ENCODE measurements around the gene CSNK1A1L. TPM values are rescaled to one million over a fixed set of nuclear protein-coding genes. Genes with fewer than 3 reads are reported as not detected.

The CSNK1A1L gene
- not detected for polyA plus RNA-seq (2012; ENCODE audit: insufficient read depth, insufficient read length)

DNA sequence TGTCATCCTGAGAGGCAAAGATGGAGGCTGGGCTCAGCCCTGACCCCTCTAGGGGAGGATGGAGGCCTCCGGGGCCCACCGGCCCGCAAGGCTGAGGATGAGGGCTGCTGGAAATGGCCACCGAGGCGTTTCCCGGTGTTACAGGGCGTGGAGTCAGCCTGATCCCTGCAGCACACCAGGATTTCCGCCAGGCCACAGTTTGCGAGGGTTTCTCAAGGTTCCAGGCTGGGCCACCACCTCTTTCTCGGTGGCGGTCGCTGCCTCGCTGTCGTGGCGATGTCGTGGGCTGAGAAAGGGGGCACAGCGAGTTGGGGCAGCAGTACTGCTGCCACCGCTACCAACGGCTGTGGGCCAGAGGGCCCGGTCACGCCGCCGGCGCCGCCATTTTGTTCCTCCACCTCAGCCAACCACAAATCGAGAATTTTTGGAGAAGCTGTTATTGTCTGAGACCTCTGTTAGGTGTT lies at the start of gene CSNK1A1L:
Gene CSNK1A1L (minus strand): TSS at position 414 of the 464 bp plus-strand sequence. CDS start 408 bp downstream, at position 6.
- DNase-seq (ENCODE audit: low read depth, low spot score): no peak
- no peak within 1 kb of the TSS for H3K4me3 ChIP-seq (ENCODE audit: low read length)

DNA sequence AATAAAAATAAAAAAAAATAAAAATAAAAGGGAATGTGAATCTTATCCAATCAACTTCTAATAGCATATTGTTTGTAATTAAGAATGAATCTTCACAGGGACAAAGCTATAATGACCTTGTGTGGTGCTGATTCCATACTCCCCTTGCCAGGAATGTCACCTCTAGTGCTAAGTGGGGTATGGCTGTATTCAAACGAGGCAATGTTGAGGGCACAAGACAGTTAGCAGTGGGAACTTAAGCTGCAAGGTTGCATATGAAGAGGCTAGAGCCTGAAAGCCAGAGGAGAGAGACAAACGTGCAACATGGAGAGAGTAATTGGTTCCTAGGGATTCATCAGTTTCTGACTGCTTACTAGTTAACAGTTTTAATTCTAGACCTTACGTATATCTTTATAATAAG lies 43.9 kb upstream of the CSNK1A1L start:
- H3K4me3 ChIP-seq (ENCODE audit: low read length): no peak overlapping the region
- DNase-seq (ENCODE audit: low read depth, low spot score): no peak

DNA sequence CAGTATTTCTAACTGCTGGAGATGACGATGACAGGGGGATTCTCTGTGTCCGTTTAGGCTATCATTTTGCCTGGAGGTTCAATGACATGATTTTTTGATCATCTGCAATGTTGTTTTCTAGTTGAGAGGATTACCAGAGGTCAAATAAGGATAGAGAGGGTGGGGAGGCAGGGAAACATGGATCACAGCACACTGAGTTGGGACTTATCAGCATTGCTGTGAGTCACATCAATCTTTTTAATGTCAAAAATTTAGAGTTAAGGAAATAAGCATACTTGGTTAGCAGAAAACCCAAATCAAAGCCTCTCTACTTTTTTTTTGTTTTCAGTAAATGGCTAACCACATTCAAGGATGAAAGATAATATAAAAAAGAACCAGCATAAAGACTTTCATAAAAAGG lies 43.0 kb upstream of the CSNK1A1L start:
- DNase-seq (ENCODE audit: low read depth, low spot score): no peak
- H3K4me3 ChIP-seq (ENCODE audit: low read length): no peak overlapping the region

DNA sequence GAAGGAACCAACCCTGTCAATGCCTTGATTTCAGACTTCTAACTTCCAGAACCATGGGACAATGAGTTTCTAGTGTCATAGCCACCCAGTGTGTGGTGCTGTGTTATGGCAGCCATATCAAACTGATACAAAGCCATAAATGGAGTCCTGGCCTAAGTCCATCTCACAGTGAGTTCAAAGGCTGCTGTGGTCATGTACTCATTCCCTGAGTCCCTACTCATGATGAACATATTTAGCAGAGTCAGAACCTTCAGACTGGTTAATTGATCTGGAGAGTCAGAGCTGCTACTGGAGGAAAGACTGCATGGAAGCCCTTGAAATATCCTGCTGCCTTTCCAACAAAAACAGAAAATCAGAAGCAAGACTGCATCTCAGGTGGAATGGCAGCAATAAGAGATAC lies 39.2 kb upstream of the CSNK1A1L start:
- no peak overlapping the region for H3K4me3 ChIP-seq (ENCODE audit: low read length)
- no peak for DNase-seq (ENCODE audit: low read depth, low spot score)

DNA sequence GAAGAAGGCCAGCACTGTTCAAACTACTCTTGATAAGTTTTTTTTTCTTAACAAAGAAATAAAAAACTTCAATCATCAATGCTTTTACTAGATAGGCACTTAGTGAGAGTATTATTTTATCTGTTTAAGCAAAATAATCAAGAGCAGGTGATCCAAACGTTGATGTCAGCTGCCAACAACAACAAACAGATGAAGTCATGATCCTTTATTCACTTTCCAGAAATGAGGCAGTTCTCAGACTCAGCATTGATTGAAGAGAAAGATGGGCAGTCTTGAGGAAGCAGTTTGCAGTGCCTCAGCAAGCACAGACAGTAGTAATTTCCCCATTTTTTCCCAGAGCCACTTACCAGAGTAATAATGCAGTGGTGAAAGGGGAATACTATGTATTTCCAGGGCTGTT lies 38.4 kb upstream of the CSNK1A1L start:
- no peak overlapping the region for H3K4me3 ChIP-seq (ENCODE audit: low read length)
- DNase-seq (ENCODE audit: low read depth, low spot score): no peak

DNA sequence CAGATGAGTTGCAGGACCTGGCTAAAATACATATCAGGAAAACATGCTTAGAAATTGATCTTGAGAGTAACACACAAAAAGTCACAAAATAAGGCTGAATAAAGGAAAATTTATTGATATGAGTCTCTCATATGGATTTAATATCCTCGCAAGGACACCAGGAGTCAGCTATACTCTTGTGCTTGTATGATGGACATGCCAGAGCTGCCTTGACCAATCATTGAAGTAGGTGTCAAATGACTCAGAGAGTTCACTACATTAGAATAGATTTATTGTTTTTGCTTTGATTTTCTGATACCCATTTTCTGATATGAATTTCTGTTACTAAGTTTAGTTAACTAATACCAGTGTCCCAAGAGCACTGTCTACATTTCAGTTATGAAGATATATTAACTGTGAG lies 37.4 kb upstream of the CSNK1A1L start:
- no peak overlapping the region for H3K4me3 ChIP-seq (ENCODE audit: low read length)
- no peak for DNase-seq (ENCODE audit: low read depth, low spot score)

DNA sequence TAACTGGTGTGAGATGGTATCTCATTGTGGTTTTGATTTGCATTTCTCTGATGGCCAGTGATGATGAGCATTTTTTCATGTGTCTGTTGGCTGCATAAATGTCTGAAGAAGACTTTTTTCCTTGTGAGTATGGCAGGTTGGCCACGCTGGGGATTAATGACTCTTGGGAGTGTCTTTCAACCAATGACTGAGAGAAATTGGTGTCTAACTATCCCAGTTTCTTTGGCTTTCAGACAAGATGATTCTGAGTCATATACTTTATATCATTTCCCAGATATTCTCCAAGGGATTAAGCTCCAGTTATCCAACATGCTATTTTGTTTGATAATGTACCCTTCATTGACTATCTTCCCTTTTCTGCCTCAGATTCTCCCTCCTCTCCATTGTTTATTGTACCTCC lies 35.5 kb upstream of the CSNK1A1L start:
- no peak for DNase-seq (ENCODE audit: low read depth, low spot score)
- no peak overlapping the region for H3K4me3 ChIP-seq (ENCODE audit: low read length)

DNA sequence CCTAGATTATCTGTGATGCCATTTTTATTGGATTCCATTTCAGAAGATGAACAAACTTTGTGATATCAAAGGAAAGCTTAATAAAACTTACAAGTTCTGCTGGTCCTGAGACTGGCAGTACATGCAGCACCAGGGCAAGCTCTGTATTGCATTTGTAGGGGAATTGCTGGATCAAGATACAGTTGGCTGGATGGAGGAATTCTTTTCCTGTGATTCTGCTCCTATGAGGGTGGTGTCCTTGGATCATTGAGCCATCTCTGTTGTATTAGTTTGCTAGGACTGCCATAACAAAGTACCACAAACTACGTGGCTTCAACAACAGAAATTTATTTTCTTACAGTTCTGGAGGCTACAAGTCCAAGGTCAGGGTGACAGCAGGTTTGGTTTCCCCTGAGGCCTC lies 33.9 kb upstream of the CSNK1A1L start:
- no peak overlapping the region for H3K4me3 ChIP-seq (ENCODE audit: low read length)

DNA sequence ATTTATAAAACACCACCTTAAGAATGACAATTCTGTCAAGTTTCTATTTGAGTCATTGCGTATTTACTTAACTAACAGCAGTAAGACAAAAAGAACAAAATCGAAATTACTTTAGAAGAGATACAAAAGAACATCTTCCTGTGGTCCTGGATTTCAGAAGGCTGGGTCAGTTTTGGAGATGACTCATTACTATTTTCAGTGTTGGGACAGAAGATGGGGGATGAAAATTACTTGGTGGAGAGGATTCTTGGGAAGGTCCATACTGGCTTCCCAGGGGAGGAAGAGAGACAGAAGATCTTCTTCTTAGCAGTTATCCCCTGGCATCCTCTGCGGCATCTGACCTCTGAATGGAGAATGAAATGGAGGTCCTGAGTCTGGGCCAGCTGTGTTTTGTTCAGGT lies 33.5 kb upstream of the CSNK1A1L start:
- no peak for DNase-seq (ENCODE audit: low read depth, low spot score)
- no peak overlapping the region for H3K4me3 ChIP-seq (ENCODE audit: low read length)

More for the DNA sequence above, 33.9 kb upstream of the CSNK1A1L start:
- DNase-seq (ENCODE audit: low read depth, low spot score): no peak

DNA sequence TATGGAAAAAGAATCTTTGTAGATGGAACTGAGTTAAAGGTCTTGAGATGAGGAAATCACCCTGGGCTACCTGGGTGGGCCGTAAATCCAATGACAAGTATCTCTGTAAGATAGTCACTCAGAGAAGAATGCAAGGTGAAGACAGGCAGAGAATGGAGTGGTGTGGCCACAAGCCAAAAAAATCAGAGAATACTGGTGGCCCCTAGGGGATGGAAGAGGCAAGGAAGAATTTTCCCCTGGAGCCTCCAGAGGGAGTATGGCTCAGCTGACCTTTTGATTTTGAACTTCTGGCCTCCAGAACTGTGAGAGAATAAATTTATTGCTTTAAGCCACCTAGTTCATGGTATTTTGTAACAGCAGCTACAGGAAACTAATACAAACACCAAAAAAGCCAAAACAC lies 32.7 kb upstream of the CSNK1A1L start:
- H3K4me3 ChIP-seq (ENCODE audit: low read length): no peak overlapping the region
- DNase-seq (ENCODE audit: low read depth, low spot score): no peak

DNA sequence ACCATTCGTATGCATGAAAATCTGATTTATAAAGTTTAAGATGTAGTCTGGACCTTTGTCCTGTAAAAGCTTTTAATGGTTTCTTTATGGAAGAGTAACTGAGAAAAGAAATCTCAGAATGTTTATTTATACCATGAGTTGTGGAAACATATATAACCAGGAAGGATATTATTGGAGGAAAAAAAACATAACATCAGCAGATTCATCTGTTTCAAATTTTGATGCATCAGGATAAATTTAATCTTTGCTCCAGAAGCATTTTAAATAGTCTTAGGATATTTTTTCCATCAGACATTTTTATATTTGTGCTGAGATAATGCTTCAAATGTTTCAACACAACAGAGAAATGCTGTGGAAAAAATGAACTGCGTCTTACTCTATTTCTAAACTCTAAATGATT lies 31.2 kb upstream of the CSNK1A1L start:
- H3K4me3 ChIP-seq (ENCODE audit: low read length): no peak overlapping the region
- DNase-seq (ENCODE audit: low read depth, low spot score): no peak

DNA sequence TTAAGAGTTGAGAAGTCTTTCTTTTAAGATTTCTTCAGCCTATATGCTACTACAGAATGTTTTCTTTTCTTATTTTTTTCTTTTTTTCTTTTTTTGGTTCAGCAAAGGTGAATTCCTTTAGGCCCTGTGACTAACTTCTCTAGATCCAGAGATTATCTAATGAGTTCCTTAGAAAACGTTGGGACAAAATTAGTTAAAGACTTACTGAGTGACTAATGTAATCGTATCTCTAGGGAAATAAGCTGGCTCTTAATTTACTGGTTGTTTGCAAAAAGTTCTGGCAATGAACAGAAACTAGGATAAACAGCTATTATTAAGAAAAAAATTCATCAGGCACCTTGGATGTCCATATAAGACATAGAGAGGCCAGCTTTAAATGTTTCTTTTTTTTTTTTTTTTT lies 30.7 kb upstream of the CSNK1A1L start:
- no peak for DNase-seq (ENCODE audit: low read depth, low spot score)
- no peak overlapping the region for H3K4me3 ChIP-seq (ENCODE audit: low read length)

DNA sequence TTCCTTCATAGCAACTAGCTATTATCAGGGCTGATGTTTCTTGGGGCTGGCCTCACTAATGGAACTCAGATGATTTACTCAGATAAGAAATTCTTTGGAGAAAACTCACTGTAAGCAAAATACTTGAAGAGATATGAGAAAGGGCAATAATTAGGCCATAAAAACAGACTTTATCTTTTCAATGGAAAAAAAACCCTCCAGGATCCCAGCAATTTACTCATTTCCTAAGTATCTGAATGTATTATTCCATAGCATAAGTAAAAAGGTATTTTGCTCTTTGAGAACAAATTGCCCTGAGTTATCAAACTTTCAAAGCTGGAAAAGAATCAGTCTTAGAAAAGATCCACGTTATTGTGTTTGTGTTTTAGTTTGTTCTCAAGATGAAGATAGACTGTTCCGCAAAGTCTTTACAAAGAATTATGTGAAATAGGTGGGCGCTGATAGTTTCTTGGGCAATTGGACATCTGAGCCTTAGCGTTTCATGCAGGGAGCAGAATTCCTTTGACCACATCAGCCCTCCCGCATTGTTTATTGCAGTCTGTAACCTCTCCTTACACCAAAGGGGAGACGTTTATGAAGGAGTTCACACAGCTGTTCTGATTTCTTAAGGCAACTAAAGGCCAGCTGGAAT lies 29.1 kb upstream of the CSNK1A1L start:
- H3K4me3 ChIP-seq (ENCODE audit: low read length): no peak overlapping the region
- DNase-seq (ENCODE audit: low read depth, low spot score): no peak

DNA sequence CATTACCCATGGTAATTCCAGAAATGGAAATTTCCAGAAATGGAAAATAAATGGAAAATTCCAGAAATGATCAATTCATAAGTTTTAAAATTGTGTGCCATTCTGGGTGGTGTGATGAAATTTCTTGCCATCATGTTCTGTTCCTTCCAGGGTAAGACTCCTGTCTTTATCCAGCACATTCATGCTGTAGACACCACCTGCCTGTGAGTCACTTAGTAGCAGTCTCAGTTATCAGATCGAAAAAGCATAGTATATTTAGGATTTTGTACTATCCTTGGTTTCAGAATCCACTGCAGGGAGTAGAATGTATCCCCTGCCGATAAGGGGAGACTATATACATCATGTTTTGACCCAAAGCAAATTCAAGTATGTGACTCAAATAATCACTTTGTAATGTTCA lies 26.7 kb upstream of the CSNK1A1L start:
- H3K4me3 ChIP-seq (ENCODE audit: low read length): no peak overlapping the region
- DNase-seq (ENCODE audit: low read depth, low spot score): no peak

DNA sequence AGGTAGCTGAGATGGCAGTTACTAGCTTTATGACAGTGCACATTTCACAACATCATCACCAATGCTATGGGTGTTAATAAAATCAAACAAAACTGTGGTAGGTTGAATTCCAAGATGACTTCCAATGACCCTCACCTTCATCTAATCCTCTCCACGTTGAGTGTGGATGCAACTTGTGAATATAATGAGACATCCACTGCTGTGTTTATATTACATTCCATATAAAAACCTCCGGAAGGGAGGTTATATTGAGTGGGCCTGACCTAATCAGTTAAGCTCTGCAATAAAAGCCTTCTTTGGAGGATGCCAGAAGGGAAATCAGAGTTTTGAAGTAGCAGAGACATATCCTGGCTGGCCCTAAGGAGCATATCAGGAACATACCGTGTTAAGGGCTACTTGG lies 25.6 kb upstream of the CSNK1A1L start:
- no peak overlapping the region for H3K4me3 ChIP-seq (ENCODE audit: low read length)
- DNase-seq (ENCODE audit: low read depth, low spot score): no peak

DNA sequence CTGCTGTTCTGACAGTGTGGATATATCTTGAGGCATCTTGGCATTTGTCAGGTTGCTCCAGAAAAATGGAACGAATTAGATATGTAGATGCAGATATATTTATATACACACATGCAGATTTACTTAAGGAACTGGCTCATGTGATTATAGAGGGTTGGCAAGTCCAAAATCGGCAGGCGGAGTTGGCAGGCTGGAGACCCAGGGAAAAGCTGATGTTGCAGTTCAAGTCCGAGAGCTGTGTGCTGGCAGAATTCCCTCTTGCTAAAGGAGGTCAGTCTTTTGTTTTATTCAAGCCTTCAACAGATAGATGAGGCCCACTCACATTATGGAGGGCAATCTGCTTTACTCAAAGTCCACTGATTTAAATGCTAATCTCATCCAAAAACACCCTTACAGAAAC lies 24.4 kb upstream of the CSNK1A1L start:
- no peak for DNase-seq (ENCODE audit: low read depth, low spot score)
- no peak overlapping the region for H3K4me3 ChIP-seq (ENCODE audit: low read length)

DNA sequence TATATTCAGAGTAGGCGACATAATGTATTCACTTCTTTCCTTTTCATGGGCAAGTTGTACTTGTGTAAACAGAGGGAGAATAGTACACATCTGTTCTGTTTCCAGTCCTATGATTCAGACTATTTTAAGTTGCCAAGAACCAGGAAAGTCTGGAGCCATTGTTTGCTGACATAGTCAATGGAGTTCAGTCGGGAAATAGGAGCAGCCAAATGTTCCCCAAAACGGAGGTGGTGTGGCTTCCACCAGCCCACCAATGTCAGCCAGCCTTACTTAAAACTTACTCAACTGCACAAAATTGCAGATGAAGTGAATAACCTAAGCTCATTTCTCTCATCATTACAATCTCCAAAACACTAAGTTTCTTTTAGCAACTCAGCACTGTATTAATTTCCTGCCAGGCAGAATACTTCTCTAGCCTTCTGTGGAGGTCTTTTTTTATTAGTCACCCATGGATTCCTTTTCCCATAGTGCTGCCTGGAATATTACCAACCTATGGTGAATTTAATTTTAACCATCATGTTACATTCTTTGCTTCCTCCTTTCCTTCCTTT lies 22.3 kb upstream of the CSNK1A1L start:
- no peak for DNase-seq (ENCODE audit: low read depth, low spot score)

DNA sequence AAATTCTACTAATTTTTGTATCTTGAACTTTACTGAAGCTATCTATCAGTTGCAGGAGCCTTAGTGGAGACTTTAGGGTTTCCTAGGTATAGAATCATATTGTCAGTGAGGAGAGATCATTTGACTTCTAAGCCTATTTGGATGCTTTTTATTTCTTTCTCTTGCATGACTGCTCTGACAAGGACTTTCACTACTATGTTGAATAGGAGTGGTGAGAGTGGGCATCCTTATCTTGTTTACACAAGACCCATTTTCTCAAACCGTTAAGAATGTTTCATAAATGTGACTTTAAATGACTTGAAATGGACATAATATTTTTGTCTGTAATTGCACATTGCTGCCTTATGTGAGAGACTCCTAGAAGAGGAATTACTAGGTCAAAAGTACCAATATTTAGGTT lies 17.9 kb upstream of the CSNK1A1L start:
- no peak for DNase-seq (ENCODE audit: low read depth, low spot score)
- H3K4me3 ChIP-seq (ENCODE audit: low read length): no peak overlapping the region

More for the DNA sequence above, 22.3 kb upstream of the CSNK1A1L start:
- no peak overlapping the region for H3K4me3 ChIP-seq (ENCODE audit: low read length)

DNA sequence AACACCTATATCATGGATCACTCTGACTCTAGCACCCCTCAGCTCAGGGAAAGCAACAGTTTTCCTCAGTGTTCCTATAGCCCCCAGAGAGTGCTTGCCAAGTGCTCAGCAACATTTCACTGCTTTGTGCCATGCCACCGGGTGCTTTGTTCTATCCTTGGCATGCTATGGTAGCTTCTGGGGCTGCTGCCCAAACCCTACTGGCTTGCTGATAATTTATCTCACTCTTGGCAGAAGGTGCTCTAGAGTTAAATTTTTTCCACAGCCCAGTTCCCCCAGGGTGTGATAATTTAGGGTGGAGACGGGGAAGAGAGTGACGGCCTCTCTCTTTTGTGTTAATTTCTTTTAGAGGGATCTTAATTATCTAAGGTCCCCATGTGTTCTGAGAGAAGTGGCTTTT lies 12.6 kb upstream of the CSNK1A1L start:
- H3K4me3 ChIP-seq (ENCODE audit: low read length): no peak overlapping the region
- no peak for DNase-seq (ENCODE audit: low read depth, low spot score)

DNA sequence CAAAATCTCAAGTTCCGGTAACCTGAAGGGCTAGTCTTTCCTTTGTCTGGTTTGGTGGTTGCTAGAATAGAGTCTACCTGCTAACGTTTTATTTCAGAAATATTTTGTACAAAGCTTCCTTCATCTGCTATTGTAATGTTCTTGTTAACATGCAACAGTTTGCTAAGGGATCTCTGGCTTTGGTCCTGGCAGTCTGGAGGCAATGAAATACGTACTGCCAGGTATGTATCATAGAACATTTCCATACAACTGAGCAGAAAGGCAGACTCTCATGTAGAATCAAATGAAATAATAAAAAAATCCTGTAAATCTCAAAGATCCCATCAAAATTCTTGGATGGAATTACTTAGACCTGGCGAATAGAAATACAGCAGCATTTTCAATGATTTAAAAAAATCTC lies 8.8 kb upstream of the CSNK1A1L start:
- no peak overlapping the region for H3K4me3 ChIP-seq (ENCODE audit: low read length)
- no peak for DNase-seq (ENCODE audit: low read depth, low spot score)

DNA sequence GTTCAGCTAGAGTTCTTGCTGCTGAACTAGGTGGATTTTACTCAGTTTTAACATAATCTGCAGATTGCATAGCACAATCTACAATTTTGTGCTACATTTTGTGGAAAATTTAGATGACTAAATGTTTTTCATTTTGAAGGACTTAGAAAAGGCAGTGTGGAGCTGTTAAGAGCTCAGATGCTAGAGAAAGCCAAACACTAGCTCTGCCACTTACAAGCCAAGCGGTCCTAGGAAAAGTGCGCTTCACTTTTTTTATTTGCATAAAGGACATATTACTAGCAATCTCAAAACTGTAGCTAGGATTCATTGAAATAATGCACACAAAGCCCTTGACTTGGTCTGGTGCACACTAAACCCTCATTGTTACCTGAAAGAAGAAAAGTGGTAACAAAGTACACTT lies 8.1 kb upstream of the CSNK1A1L start:
- DNase-seq (ENCODE audit: low read depth, low spot score): no peak
- H3K4me3 ChIP-seq (ENCODE audit: low read length): no peak overlapping the region
